Measurements from ENCODE around the gene AKR1B1. TPM values are rescaled to one million over a fixed set of nuclear protein-coding genes. Genes with fewer than 3 reads are reported as not detected.

The AKR1B1 gene
- total RNA-seq, 1 experiment from 2014 or later = 104 TPM

GRCh38 chr7:134468475-134468874 lies 9.6 kb upstream of the AKR1B1 start:
- POLR2A ChIA-PET (ENCODE audit: low non-redundant PET) = no interaction called here
- CTCF ChIA-PET = no interaction called here
- Histone ChIP-seq H3K27ac (ENCODE audit: low read depth, low read length, poor library complexity, severe bottlenecking) (no peak overlapping the region), H3K36me3 (ENCODE audit: insufficient read depth, low read length, poor library complexity, severe bottlenecking) (no peaks in the 10 kb centered on the region), H3K4me1 (ENCODE audit: insufficient read depth, low read length, poor library complexity, severe bottlenecking) (no peaks in the 10 kb centered on the region), H3K27me3 (replicated peaks; ENCODE audit: insufficient read depth, low read depth, low read length, poor library complexity) (no peaks in the 10 kb centered on the region), H3K4me3 (ENCODE audit: low read depth, low read length, poor library complexity, severe bottlenecking) (no peak overlapping the region), H3K9me3 (ENCODE audit: low read depth, low read length, poor library complexity, severe bottlenecking) (peaks cover 16% of the 10 kb centered on the region)
- no peak for TF ChIP-seq CTCF (conservative IDR thresholded peaks at IDR 0.05; ENCODE audit: low read depth, low read length)
- TF ChIP-seq EZH2 (IDR thresholded peaks at IDR 0.05; ENCODE audit: borderline replicate concordance, low read depth, low read length, poor library complexity, severe bottlenecking) = no peak
- intact Hi-C loops (cut with micrococcal nuclease; ENCODE audit: unreplicated experiment) = no loop called here
- DNase-seq (ENCODE audit: low spot score) = no peak
- no TSS peak for BruUV-seq (replicated peaks)

- intact Hi-C loops (cut with micrococcal nuclease; ENCODE audit: unreplicated experiment) = no loop called here
- Histone ChIP-seq H3K36me3 (ENCODE audit: insufficient read depth, low read length, poor library complexity, severe bottlenecking) (no peaks in the 10 kb centered on the region), H3K9me3 (ENCODE audit: low read depth, low read length, poor library complexity, severe bottlenecking) (peaks cover 16% of the 10 kb centered on the region), H3K27ac (ENCODE audit: low read depth, low read length, poor library complexity, severe bottlenecking) (no peak overlapping the region), H3K27me3 (replicated peaks; ENCODE audit: insufficient read depth, low read depth, low read length, poor library complexity) (no peaks in the 10 kb centered on the region), H3K4me1 (ENCODE audit: insufficient read depth, low read length, poor library complexity, severe bottlenecking) (no peaks in the 10 kb centered on the region), H3K4me3 (ENCODE audit: low read depth, low read length, poor library complexity, severe bottlenecking) (no peak overlapping the region)
- ChIA-PET POLR2A (ENCODE audit: low non-redundant PET) (no interaction called here), CTCF (no interaction called here)
- TF ChIP-seq CTCF (conservative IDR thresholded peaks at IDR 0.05; ENCODE audit: low read depth, low read length) = no peak
- TF ChIP-seq EZH2 (IDR thresholded peaks at IDR 0.05; ENCODE audit: borderline replicate concordance, low read depth, low read length, poor library complexity, severe bottlenecking) = no peak
- BruUV-seq (replicated peaks) = no TSS peak
- no peak for DNase-seq (ENCODE audit: low spot score)
These were observed 9.2 kb upstream of the AKR1B1 start for GRCh38 chr7:134468054-134468453.

- TF ChIP-seq EZH2 (IDR thresholded peaks at IDR 0.05; ENCODE audit: borderline replicate concordance, low read depth, low read length, poor library complexity, severe bottlenecking) (no peak), CTCF (conservative IDR thresholded peaks at IDR 0.05; ENCODE audit: low read depth, low read length) (no peak)
- H3K4me3 ChIP-seq (ENCODE audit: low read depth, low read length, poor library complexity, severe bottlenecking) = no peak overlapping the region
- H3K4me1 ChIP-seq (ENCODE audit: insufficient read depth, low read length, poor library complexity, severe bottlenecking) = no peaks in the 10 kb centered on the region
- no peaks in the 10 kb centered on the region for H3K27me3 ChIP-seq (replicated peaks; ENCODE audit: insufficient read depth, low read depth, low read length, poor library complexity)
- no peak for DNase-seq (ENCODE audit: low spot score)
- BruUV-seq (replicated peaks) = no TSS peak
- ChIA-PET CTCF (no interaction called here), POLR2A (ENCODE audit: low non-redundant PET) (no interaction called here)
- intact Hi-C loops (cut with micrococcal nuclease; ENCODE audit: unreplicated experiment) = no loop called here
- H3K9me3 ChIP-seq (ENCODE audit: low read depth, low read length, poor library complexity, severe bottlenecking) = peaks cover 16% of the 10 kb centered on the region
- H3K27ac ChIP-seq (ENCODE audit: low read depth, low read length, poor library complexity, severe bottlenecking) = no peak overlapping the region
- H3K36me3 ChIP-seq (ENCODE audit: insufficient read depth, low read length, poor library complexity, severe bottlenecking) = no peaks in the 10 kb centered on the region
These were observed 6.6 kb upstream of the AKR1B1 start for GRCh38 chr7:134465491-134465890.
